Calu3 (cell line): Measurements from ENCODE around the gene RPL11. TPM values are rescaled to one million over a fixed set of nuclear protein-coding genes. Genes with fewer than 3 reads are reported as not detected.

Experiments used
- BruUV-seq: library from RNA; stranded (reverse); fragments of 400-500 nt; replicated peaks from 2 replicates; lab custom pipeline; 2021; lab: Mats Ljungman, UMichigan
- CTCF ChIA-PET: fragments of 300-600 bp; sonication (Branson Sonifier 250); formaldehyde crosslinking; loops from one replicate; lab custom pipeline; 2022; ENCODE audit warnings: antibody characterized with exemption; lab: Charles Lee
- DNase-seq: peaks from one replicate; pipeline ENCODE4 v3.0.0; 2022
- H3K27ac Mint-ChIP-seq: one replicate; pipeline ENCODE4 v1.8.0; 2022; ENCODE audit warnings: mixed read lengths; ENCODE audit not compliant: unreplicated experiment
- H3K27me3 Mint-ChIP-seq: one replicate; pipeline ENCODE4 v1.8.0; 2022; ENCODE audit warnings: mixed read lengths; ENCODE audit not compliant: unreplicated experiment
- H3K36me3 Mint-ChIP-seq: one replicate; pipeline ENCODE4 v1.8.0; 2022; ENCODE audit warnings: mild to moderate bottlenecking, moderate library complexity, mixed read lengths; ENCODE audit not compliant: insufficient read depth, unreplicated experiment
- H3K4me1 Mint-ChIP-seq: one replicate; pipeline ENCODE4 v1.8.0; 2022; ENCODE audit warnings: mild to moderate bottlenecking, low read depth, mixed read lengths; ENCODE audit not compliant: unreplicated experiment
- H3K4me3 Mint-ChIP-seq: one replicate; pipeline ENCODE4 v1.8.0; 2022; ENCODE audit warnings: mild to moderate bottlenecking, low read depth, moderate library complexity, mixed read lengths; ENCODE audit not compliant: unreplicated experiment
- H3K9me3 Mint-ChIP-seq: one replicate; pipeline ENCODE4 v1.8.0; 2022; ENCODE audit warnings: low read depth, mixed read lengths; ENCODE audit not compliant: unreplicated experiment
- intact Hi-C: fragments of 100-400 bp; cut with micrococcal nuclease; formaldehyde crosslinking; loops from one replicate; pipeline ENCODE4 v1.10.0; 2022; ENCODE audit not compliant: unreplicated experiment
- total RNA-seq: library from RNA; stranded (reverse); gene quantifications from 2 replicates; pipeline ENCODE4 v1.2.3, GENCODE V29; 2022
- TF ChIP-seq, protein P1 (sequence below): fragments of 200-600 bp; IDR thresholded peaks from one replicate; pipeline ENCODE4 v1.8.0; 2022; ENCODE audit warnings: antibody characterized with exemption; ENCODE audit not compliant: unreplicated experiment

RPL11 gene
- total RNA-seq, 1 experiment from 2014 or later: 622 TPM

DNA sequence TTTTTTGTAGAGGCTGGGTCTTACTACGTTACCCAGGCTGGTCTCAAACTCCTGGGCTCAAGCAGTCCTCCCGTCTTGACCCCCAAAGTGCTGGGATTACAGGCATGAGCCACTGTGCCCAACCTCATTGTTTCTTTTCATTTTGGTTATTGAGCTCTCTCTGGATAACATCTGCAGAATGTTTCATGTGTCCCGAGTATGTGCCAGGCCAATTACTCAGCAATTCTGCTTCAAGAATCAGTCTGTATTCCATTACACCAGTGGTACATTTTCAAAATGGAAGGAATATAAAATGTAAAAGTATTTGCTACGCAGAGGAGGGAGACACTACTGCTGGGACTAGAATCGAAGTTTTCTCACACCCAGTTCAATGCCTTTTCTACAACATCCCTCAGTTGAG, 50.0 kb downstream of the RPL11 start:
- CTCF ChIA-PET: interaction anchor here (0.7 kb wide), 1 partner anchor 36 kb away, joined by 4 read pairs; no protein-coding TSS in a partner anchor
- DNase-seq: no peak
- intact Hi-C loops: no loop called here
- Mint-ChIP-seq H3K36me3 (peaks cover 35% of the 10 kb centered on the region), H3K9me3 (no peaks in the 10 kb centered on the region), H3K4me3 (peak overlapping the region; percentile 76), H3K27me3 (no peaks in the 10 kb centered on the region), H3K27ac (peak overlapping the region; percentile 17), H3K4me1 (peaks cover 13% of the 10 kb centered on the region)
- no TSS peak for BruUV-seq
- TF ChIP-seq, protein P1, sequence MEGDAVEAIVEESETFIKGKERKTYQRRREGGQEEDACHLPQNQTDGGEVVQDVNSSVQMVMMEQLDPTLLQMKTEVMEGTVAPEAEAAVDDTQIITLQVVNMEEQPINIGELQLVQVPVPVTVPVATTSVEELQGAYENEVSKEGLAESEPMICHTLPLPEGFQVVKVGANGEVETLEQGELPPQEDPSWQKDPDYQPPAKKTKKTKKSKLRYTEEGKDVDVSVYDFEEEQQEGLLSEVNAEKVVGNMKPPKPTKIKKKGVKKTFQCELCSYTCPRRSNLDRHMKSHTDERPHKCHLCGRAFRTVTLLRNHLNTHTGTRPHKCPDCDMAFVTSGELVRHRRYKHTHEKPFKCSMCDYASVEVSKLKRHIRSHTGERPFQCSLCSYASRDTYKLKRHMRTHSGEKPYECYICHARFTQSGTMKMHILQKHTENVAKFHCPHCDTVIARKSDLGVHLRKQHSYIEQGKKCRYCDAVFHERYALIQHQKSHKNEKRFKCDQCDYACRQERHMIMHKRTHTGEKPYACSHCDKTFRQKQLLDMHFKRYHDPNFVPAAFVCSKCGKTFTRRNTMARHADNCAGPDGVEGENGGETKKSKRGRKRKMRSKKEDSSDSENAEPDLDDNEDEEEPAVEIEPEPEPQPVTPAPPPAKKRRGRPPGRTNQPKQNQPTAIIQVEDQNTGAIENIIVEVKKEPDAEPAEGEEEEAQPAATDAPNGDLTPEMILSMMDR: no peak

- TF ChIP-seq, protein P1: no peak
- intact Hi-C loops: no loop called here
- CTCF ChIA-PET: interaction anchor here (0.6 to 0.7 kb wide), 2 partner anchors 9 to 121 kb away, joined by 3 to 4 read pairs; no protein-coding TSS in a partner anchor
- peak overlapping the region; percentile 76 for H3K4me3 Mint-ChIP-seq
- H3K27me3 Mint-ChIP-seq: no peaks in the 10 kb centered on the region
- BruUV-seq: no TSS peak
- no peaks in the 10 kb centered on the region for H3K9me3 Mint-ChIP-seq
- peak overlapping the region; percentile 17 for H3K27ac Mint-ChIP-seq
- H3K36me3 Mint-ChIP-seq: peaks cover 40% of the 10 kb centered on the region
- H3K4me1 Mint-ChIP-seq: peaks cover 13% of the 10 kb centered on the region
- DNase-seq: peak; percentile 3
These were observed 51.2 kb downstream of the RPL11 start for GRCh38 chr1:23742670-23743286.

GRCh38 chr1:23743287-23744152, 51.9 kb downstream of the RPL11 start, which contains the start of gene ELOA:
Gene ELOA, plus strand, starts transcription at chr1:23743471. Its CDS starts 33 bp downstream, at chr1:23743504.
- no peaks in the 10 kb centered on the region for H3K27me3 Mint-ChIP-seq
- CTCF ChIA-PET: interaction anchor here (0.6 to 1.3 kb wide), 3 partner anchors 16 to 121 kb away, joined by 3 to 4 read pairs (median 3); partner anchors contain the start of gene RPL11
- peaks cover 40% of the 10 kb centered on the region for H3K36me3 Mint-ChIP-seq
- H3K4me1 Mint-ChIP-seq: peaks cover 13% of the 10 kb centered on the region
- peak within 1 kb of the TSS; percentile 76 for H3K4me3 Mint-ChIP-seq
- TF ChIP-seq, protein P1: no peak
- peak within 1 kb of the TSS; percentile 17 for H3K27ac Mint-ChIP-seq
- no TSS peak for BruUV-seq
- intact Hi-C loops: no loop called here
- DNase-seq: peak; percentile 67
- H3K9me3 Mint-ChIP-seq: no peaks in the 10 kb centered on the region

DNA sequence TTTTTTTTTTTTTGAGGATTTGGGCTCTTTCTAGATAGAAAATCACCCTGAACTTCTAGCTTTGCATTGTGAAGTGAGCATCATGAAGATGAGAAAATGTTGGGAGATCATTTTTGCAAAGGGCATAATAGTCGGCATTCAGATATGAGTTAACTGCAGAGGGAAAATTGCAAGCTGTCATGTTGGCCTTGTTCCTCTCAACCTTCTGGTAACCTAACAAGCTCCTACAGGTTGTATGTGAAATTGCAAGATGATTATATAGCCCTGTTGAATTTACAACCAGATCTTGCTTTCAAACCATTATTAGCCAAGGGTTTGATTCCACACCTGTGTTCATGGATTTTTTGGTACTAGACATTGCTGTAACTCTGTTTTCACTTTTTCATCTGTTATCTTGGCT, 53.9 kb downstream of the RPL11 start:
- Mint-ChIP-seq H3K27me3 (no peaks in the 10 kb centered on the region), H3K4me3 (peak overlapping the region; percentile 76), H3K4me1 (peaks cover 13% of the 10 kb centered on the region), H3K36me3 (peaks cover 45% of the 10 kb centered on the region), H3K9me3 (no peaks in the 10 kb centered on the region), H3K27ac (no peak overlapping the region)
- TF ChIP-seq, protein P1: no peak
- no peak for DNase-seq
- intact Hi-C loops: no loop called here
- CTCF ChIA-PET: interaction anchor here (0.6 to 1.2 kb wide), 4 partner anchors 44 to 191 kb away, joined by 3 to 7 read pairs (median 4); partner anchors contain the start of gene RPL11
- BruUV-seq: no TSS peak
